AG09319 (cell line): Measurements from ENCODE around the gene STAT3.
A peak's percentile ranks its signal among the peaks of the same experiment; 100 is the strongest.

Experiments used
- DNase-seq: peaks from one replicate; pipeline ENCODE4 v3.0.0-alpha.2; 2010; ENCODE audit warnings: low read depth; ENCODE audit errors: extremely low read depth
- CTCF ChIP-seq: IDR thresholded peaks from 2 replicates; pipeline ENCODE4 v1.5.1; 2011; ENCODE audit warnings: low read depth, mild to moderate bottlenecking, inconsistent platforms, low read length, moderate library complexity

The STAT3 gene

GRCh38 chr17:42291129-42291528 lies 97.1 kb downstream of the STAT3 start:
- DNase-seq, result no peak
- TF ChIP-seq CTCF, result no peak

DNA sequence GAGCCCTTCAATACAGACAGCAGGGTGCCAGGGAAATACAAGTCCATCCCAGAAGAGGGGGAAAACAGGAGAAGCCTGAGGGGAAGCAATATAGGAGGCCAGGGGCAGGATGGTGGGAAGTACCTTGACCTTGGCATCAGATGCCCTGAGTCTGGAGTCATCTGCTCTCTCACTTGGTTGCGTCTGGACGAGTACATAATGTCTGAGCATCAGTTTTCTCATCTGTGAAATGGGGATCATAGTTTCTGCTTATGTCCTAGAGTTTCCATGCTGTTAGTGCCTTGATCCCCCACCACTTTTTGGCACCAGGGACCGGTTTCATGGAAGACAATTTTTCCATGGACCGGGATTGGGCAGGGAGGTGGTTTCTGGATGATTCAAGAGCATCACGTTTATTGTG lies 97.7 kb downstream of the STAT3 start:
- TF ChIP-seq CTCF, result no peak
- DNase-seq, result no peak

- DNase-seq, result no peak
- TF ChIP-seq CTCF, result no peak
Measured at GRCh38 chr17:42289611-42290181, 98.5 kb downstream of the STAT3 start.

DNA sequence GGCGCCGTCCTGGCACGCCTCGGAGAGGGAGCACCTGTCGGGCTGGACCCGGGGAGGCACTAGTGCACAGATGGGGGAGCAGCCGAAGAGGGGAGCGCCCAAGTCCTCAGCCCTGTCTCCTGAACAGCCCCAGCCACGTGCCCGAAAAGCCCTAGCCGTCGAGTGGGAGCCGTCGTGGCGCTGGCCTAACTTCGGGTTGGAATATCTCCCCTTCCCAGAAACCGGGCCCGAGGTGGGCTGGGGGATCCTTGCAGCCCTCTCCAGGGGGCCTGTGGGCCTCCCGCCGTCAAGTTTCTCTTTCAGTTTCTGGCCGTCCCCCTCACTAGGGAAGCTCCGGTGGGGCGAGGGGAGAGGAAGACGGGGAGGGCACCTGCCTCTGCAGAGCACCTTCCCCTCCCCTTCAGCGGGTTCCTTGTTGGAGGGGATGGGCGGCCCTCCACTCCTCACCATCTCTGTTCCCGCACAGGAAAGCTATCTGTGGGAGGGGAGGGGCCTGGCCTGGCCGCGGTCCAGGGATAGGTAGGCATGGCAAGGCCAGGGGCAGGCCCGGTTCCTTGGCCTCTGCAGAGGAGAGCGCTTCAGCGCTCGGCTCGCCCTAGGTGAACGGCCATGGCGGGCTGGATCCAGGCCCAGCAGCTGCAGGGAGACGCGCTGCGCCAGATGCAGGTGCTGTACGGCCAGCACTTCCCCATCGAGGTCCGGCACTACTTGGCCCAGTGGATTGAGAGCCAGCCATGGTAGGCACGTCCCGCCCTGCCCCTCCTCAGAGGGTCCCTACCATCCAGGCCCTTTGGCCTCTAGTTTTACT lies 99.2 kb downstream of the STAT3 start:
- no peak for DNase-seq
- no peak for TF ChIP-seq CTCF

- TF ChIP-seq CTCF, result no peak
- peak; percentile 63 for DNase-seq
Measured at GRCh38 chr17:42287977-42288802, 100.1 kb downstream of the STAT3 start, which contains the start of gene STAT5A. STAT5A (plus strand) TSS chr17:42288498; CDS start chr17:42289412, 914 bp downstream.

GRCh38 chr17:42287305-42287976 lies 100.8 kb downstream of the STAT3 start:
- no peak for DNase-seq
- TF ChIP-seq CTCF, result no peak
